GM23338 (cell line): Measurements from ENCODE around the gene MPPED1. TPM values are rescaled to one million over a fixed set of nuclear protein-coding genes. Genes with fewer than 3 reads are reported as not detected.

Source experiments
- ATAC-seq: fragments of 200-7000 bp; cut with Tn5 transposase; 3 replicates; pipeline ENCODE4 v1.9.1; 2020
- DNase-seq: peaks from one replicate; pipeline ENCODE4 v3.0.0-alpha.2; 2015; ENCODE audit warnings: low spot score
- H2AFZ ChIP-seq: fragments of 200-600 bp; sonication (generic); 2 replicates; pipeline ENCODE4 v1.8.0; 2016; ENCODE audit warnings: antibody characterized with exemption, mild to moderate bottlenecking, moderate library complexity
- H3F3A ChIP-seq: fragments of 200-600 bp; sonication (generic); replicated peaks from 2 replicates; pipeline ENCODE4 v1.8.0; 2017; ENCODE audit warnings: antibody characterized with exemption, mixed run types, low read depth
- H3K27ac ChIP-seq: fragments of 200-600 bp; sonication (generic); 2 replicates; pipeline ENCODE4 v1.6.1; 2016; ENCODE audit warnings: low read depth
- H3K27me3 ChIP-seq: fragments of 200-600 bp; sonication (generic); 2 replicates; pipeline ENCODE4 v1.8.0; 2016; ENCODE audit warnings: mild to moderate bottlenecking, mixed run types, moderate library complexity; ENCODE audit not compliant: insufficient read depth
- H3K36me3 ChIP-seq: fragments of 200-600 bp; sonication (generic); 2 replicates; pipeline ENCODE4 v1.8.0; 2016; ENCODE audit warnings: mild to moderate bottlenecking; ENCODE audit not compliant: insufficient read depth
- H3K4me1 ChIP-seq: fragments of 200-600 bp; sonication (generic); 2 replicates; pipeline ENCODE4 v1.8.0; 2016; ENCODE audit warnings: mild to moderate bottlenecking, moderate library complexity; ENCODE audit not compliant: insufficient read depth
- H3K4me2 ChIP-seq: fragments of 200-600 bp; sonication (generic); 2 replicates; pipeline ENCODE4 v1.7.1; 2017; ENCODE audit warnings: mixed run types
- H3K4me3 ChIP-seq: fragments of 200-600 bp; sonication (generic); 2 replicates; pipeline ENCODE4 v1.6.1; 2016; ENCODE audit warnings: mixed run types
- H3K79me2 ChIP-seq: fragments of 200-600 bp; sonication (generic); replicated peaks from 2 replicates; pipeline ENCODE4 v1.8.0; 2017; ENCODE audit warnings: mild to moderate bottlenecking; ENCODE audit not compliant: insufficient read depth
- H3K9me2 ChIP-seq: fragments of 200-600 bp; sonication (generic); 2 replicates; pipeline ENCODE4 v1.8.0; 2017; ENCODE audit not compliant: insufficient read depth
- H4K20me1 ChIP-seq: fragments of 200-600 bp; sonication (generic); replicated peaks from 2 replicates; pipeline ENCODE4 v1.8.0; 2017; ENCODE audit warnings: mild to moderate bottlenecking; ENCODE audit not compliant: insufficient read depth
- H3K27ac Mint-ChIP-seq: 2 replicates; pipeline ENCODE4 v1.8.0; 2020; ENCODE audit warnings: inconsistent platforms, mild to moderate bottlenecking, moderate library complexity, mixed read lengths
- H3K27me3 Mint-ChIP-seq: 3 replicates; pipeline ENCODE4 v1.8.0; 2022; ENCODE audit warnings: low read depth, mild to moderate bottlenecking, moderate library complexity, mixed read lengths, inconsistent platforms; ENCODE audit not compliant: insufficient read depth, poor library complexity
- H3K36me3 Mint-ChIP-seq: 3 replicates; pipeline ENCODE4 v1.8.0; 2021; ENCODE audit warnings: low read depth, mild to moderate bottlenecking, inconsistent platforms, moderate library complexity, mixed read lengths
- H3K4me1 Mint-ChIP-seq: 3 replicates; pipeline ENCODE4 v1.8.0; 2020; ENCODE audit warnings: mild to moderate bottlenecking, inconsistent platforms, mixed read lengths
- H3K4me3 Mint-ChIP-seq: 3 replicates; pipeline ENCODE4 v1.8.0; 2021; ENCODE audit warnings: moderate library complexity, mild to moderate bottlenecking, inconsistent platforms, mixed read lengths
- H3K9me3 Mint-ChIP-seq: 3 replicates; pipeline ENCODE4 v1.8.0; 2020; ENCODE audit warnings: moderate library complexity, mild to moderate bottlenecking, inconsistent platforms, mixed read lengths
- CREB1 ChIP-seq: fragments of 250-450 bp; sonication (Bioruptor Pico); IDR thresholded peaks from 2 replicates; pipeline ENCODE4 v1.5.0; 2020; ENCODE audit warnings: low read depth, mild to moderate bottlenecking, moderate library complexity
- STAT1 ChIP-seq: IDR thresholded peaks from one replicate; pipeline ENCODE4 v1.6.1; 2016; ENCODE audit warnings: antibody characterized with exemption; ENCODE audit not compliant: unreplicated experiment
- ZNF331 ChIP-seq: fragments of 250-450 bp; sonication (Bioruptor Pico); IDR thresholded peaks from 2 replicates; pipeline ENCODE4 v1.5.0; 2020; ENCODE audit warnings: low read depth, mild to moderate bottlenecking, moderate library complexity
- polyA plus RNA-seq: library from polyadenylated mRNA; unstranded; fragments of >200 nt; fragmentation: Nextera tagmentation; extraction: Ambion mirVana; gene quantifications from 2 replicates; pipeline ENCODE4 v1.2.1, GENCODE V29; 2016
- total RNA-seq: library from RNA; depleted of rRNA; stranded (reverse); fragments of >200 nt; shearing (Covaris generic); gene quantifications from 2 replicates; pipeline ENCODE4 v1.2.3, GENCODE V29; 2014
- TF ChIP-seq, protein P1 (sequence below), 2 experiments: fragments of 200-600 bp in 1 of 2; sonication (generic) in 1 of 2; conservative IDR thresholded peaks; 2 replicates each; pipeline versions ENCODE4 v1.5.1 to v1.6.1; 2016 to 2017; ENCODE audit warnings: antibody characterized with exemption in 2 of 2, low read depth in 2 of 2, mild to moderate bottlenecking in 2 of 2, moderate library complexity in 1 of 2
- TF ChIP-seq, protein P2 (sequence below): IDR thresholded peaks from 2 replicates; pipeline ENCODE4 v1.6.1; 2016; ENCODE audit warnings: antibody characterized with exemption
- TF ChIP-seq, protein P3 (sequence below): fragments of 250-450 bp; sonication (Bioruptor Pico); IDR thresholded peaks from 2 replicates; pipeline ENCODE4 v1.5.0; 2020; ENCODE audit warnings: mild to moderate bottlenecking, moderate library complexity

The MPPED1 gene
- total and polyA plus RNA-seq, 2 experiments from 2014 or later = 0.56 TPM; not detected in 1

DNA sequence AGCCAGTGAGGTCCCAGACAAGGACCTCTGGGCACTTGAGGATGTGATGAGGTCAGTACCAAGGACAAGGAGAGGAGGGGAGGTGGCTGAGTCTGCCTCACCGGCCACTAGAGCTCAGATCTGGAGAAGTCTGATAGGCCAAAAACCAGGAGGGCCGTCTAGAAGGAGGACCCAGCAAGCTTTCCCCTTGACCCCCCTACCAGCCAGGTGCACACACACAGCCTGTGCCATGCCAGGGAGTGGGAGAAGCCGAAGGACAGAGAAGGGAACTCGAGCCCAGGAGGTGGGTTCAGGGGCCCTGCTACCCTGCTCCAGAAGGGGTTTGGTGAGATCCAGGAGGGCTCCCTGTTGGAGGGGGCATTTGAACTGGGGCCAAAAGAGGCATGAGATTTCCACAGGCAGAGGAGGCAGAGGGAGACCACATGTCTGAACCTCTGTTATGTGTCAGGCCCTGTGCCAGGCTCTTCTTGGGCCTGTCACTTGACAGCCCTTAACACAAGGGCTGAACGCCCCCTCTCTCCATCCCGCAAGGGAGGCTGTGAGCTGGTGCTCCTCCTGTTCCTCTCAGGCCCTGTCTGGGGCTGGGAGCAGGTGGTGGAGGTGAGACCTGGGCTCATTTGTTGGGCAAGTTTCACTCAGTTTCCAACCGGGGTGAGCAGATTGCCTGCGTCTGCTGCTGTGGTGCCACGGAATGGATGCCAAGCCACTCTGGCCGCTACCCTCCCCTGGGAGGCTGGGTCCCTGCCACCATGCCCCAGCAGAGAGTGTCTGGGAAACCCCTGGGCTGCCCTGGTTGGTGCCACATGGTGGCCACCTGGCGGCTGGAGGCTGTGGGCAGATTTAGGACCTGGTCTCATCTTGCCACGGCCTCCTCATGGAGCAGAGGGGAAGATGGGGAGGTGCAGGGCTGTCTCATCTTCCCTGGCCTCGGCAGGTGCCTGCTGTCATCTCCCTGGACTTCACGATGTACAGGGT lies 65.2 kb downstream of the MPPED1 start:
- H3K36me3 Mint-ChIP-seq = no peaks in the 10 kb centered on the region
- Histone ChIP-seq H3F3A (no peaks in the 10 kb centered on the region), H3K9me2 (no peaks in the 10 kb centered on the region), H2AFZ (no peak overlapping the region), H3K27me3 (no peaks in the 10 kb centered on the region), H3K4me1 (peaks cover 8% of the 10 kb centered on the region; the same call in 1 of the 2 replicates), H3K4me3 (no peak overlapping the region), H4K20me1 (no peaks in the 10 kb centered on the region), H3K4me2 (no peak overlapping the region), H3K79me2 (no peaks in the 10 kb centered on the region), H3K36me3 (no peaks in the 10 kb centered on the region), H3K27ac (no peak overlapping the region)
- H3K4me3 Mint-ChIP-seq = no peak overlapping the region
- no peaks in the 10 kb centered on the region for H3K9me3 Mint-ChIP-seq
- TF ChIP-seq, protein P1, sequence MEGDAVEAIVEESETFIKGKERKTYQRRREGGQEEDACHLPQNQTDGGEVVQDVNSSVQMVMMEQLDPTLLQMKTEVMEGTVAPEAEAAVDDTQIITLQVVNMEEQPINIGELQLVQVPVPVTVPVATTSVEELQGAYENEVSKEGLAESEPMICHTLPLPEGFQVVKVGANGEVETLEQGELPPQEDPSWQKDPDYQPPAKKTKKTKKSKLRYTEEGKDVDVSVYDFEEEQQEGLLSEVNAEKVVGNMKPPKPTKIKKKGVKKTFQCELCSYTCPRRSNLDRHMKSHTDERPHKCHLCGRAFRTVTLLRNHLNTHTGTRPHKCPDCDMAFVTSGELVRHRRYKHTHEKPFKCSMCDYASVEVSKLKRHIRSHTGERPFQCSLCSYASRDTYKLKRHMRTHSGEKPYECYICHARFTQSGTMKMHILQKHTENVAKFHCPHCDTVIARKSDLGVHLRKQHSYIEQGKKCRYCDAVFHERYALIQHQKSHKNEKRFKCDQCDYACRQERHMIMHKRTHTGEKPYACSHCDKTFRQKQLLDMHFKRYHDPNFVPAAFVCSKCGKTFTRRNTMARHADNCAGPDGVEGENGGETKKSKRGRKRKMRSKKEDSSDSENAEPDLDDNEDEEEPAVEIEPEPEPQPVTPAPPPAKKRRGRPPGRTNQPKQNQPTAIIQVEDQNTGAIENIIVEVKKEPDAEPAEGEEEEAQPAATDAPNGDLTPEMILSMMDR (conservative IDR thresholded peaks at IDR 0.05; ENCODE audit: low read depth in 2 of 2) = 0 out of 4 replicates have a peak, but pooled peaks of 1 of the 2 experiments have one; percentile 2
- TF ChIP-seq, protein P2, sequence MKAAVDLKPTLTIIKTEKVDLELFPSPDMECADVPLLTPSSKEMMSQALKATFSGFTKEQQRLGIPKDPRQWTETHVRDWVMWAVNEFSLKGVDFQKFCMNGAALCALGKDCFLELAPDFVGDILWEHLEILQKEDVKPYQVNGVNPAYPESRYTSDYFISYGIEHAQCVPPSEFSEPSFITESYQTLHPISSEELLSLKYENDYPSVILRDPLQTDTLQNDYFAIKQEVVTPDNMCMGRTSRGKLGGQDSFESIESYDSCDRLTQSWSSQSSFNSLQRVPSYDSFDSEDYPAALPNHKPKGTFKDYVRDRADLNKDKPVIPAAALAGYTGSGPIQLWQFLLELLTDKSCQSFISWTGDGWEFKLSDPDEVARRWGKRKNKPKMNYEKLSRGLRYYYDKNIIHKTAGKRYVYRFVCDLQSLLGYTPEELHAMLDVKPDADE = no peak
- TF ChIP-seq, protein P3, sequence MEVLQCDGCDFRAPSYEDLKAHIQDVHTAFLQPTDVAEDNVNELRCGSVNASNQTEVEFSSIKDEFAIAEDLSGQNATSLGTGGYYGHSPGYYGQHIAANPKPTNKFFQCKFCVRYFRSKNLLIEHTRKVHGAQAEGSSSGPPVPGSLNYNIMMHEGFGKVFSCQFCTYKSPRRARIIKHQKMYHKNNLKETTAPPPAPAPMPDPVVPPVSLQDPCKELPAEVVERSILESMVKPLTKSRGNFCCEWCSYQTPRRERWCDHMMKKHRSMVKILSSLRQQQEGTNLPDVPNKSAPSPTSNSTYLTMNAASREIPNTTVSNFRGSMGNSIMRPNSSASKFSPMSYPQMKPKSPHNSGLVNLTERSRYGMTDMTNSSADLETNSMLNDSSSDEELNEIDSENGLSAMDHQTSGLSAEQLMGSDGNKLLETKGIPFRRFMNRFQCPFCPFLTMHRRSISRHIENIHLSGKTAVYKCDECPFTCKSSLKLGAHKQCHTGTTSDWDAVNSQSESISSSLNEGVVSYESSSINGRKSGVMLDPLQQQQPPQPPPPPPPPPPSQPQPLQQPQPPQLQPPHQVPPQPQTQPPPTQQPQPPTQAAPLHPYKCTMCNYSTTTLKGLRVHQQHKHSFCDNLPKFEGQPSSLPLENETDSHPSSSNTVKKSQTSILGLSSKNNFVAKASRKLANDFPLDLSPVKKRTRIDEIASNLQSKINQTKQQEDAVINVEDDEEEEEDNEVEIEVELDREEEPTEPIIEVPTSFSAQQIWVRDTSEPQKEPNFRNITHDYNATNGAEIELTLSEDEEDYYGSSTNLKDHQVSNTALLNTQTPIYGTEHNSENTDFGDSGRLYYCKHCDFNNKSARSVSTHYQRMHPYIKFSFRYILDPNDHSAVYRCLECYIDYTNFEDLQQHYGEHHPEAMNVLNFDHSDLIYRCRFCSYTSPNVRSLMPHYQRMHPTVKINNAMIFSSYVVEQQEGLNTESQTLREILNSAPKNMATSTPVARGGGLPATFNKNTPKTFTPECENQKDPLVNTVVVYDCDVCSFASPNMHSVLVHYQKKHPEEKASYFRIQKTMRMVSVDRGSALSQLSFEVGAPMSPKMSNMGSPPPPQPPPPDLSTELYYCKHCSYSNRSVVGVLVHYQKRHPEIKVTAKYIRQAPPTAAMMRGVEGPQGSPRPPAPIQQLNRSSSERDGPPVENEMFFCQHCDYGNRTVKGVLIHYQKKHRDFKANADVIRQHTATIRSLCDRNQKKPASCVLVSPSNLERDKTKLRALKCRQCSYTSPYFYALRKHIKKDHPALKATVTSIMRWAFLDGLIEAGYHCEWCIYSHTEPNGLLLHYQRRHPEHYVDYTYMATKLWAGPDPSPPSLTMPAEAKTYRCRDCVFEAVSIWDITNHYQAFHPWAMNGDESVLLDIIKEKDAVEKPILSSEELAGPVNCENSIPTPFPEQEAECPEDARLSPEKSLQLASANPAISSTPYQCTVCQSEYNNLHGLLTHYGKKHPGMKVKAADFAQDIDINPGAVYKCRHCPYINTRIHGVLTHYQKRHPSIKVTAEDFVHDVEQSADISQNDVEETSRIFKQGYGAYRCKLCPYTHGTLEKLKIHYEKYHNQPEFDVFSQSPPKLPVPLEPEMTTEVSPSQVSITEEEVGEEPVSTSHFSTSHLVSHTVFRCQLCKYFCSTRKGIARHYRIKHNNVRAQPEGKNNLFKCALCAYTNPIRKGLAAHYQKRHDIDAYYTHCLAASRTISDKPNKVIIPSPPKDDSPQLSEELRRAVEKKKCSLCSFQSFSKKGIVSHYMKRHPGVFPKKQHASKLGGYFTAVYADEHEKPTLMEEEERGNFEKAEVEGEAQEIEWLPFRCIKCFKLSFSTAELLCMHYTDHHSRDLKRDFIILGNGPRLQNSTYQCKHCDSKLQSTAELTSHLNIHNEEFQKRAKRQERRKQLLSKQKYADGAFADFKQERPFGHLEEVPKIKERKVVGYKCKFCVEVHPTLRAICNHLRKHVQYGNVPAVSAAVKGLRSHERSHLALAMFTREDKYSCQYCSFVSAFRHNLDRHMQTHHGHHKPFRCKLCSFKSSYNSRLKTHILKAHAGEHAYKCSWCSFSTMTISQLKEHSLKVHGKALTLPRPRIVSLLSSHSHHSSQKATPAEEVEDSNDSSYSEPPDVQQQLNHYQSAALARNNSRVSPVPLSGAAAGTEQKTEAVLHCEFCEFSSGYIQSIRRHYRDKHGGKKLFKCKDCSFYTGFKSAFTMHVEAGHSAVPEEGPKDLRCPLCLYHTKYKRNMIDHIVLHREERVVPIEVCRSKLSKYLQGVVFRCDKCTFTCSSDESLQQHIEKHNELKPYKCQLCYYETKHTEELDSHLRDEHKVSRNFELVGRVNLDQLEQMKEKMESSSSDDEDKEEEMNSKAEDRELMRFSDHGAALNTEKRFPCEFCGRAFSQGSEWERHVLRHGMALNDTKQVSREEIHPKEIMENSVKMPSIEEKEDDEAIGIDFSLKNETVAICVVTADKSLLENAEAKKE (CRISPR knock-in tag) = no peak
- TF ChIP-seq STAT1 (no peak), CREB1 (CRISPR knock-in tag) (no peak), ZNF331 (no peak)
- ATAC-seq (no peak), DNase-seq (no peak)
- peaks cover 10% of the 10 kb centered on the region for H3K27me3 Mint-ChIP-seq
- no peak overlapping the region for H3K27ac Mint-ChIP-seq
- peaks cover 13% of the 10 kb centered on the region for H3K4me1 Mint-ChIP-seq
